Loucy (cell line): ENCODE data around the gene SUZ12.

Experiments used
- EZH2phosphoT487 ChIP-seq: fragments of 200-600 bp; IDR thresholded peaks from 2 replicates; pipeline ENCODE4 v1.6.1; 2018; ENCODE audit warnings: antibody characterized with exemption, mild to moderate bottlenecking, moderate library complexity, borderline replicate concordance
- TF ChIP-seq, protein P1 (sequence below): fragments of 200-600 bp; sonication (generic); conservative IDR thresholded peaks from 2 replicates; pipeline ENCODE4 v1.5.1; 2014; ENCODE audit warnings: mild to moderate bottlenecking, antibody characterized with exemption, low read length

DNA sequence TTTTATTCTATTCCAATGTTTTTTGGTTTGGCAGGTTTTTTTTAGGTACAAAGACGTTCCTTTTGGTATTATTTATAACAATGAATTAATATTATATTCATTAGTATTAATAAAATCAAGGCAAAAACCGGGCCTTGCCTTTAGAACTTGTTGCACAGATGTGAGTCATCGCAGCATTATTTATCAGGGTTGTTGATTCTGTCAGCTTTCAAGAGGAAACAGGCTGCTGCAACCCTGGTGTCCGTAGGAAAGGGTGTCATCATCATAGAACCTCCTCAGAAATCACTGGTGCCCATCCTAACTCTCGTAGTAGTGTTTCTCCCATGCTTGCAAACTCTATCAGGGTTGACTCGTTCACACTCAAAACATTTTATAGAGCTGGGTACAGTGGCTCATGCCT, 60.2 kb downstream of the SUZ12 start:
- TF ChIP-seq, protein P1, sequence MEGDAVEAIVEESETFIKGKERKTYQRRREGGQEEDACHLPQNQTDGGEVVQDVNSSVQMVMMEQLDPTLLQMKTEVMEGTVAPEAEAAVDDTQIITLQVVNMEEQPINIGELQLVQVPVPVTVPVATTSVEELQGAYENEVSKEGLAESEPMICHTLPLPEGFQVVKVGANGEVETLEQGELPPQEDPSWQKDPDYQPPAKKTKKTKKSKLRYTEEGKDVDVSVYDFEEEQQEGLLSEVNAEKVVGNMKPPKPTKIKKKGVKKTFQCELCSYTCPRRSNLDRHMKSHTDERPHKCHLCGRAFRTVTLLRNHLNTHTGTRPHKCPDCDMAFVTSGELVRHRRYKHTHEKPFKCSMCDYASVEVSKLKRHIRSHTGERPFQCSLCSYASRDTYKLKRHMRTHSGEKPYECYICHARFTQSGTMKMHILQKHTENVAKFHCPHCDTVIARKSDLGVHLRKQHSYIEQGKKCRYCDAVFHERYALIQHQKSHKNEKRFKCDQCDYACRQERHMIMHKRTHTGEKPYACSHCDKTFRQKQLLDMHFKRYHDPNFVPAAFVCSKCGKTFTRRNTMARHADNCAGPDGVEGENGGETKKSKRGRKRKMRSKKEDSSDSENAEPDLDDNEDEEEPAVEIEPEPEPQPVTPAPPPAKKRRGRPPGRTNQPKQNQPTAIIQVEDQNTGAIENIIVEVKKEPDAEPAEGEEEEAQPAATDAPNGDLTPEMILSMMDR, result no peak
- TF ChIP-seq EZH2phosphoT487, result no peak
